ENCODE data around the gene HNRNPUL2. TPM values are rescaled to one million over a fixed set of nuclear protein-coding genes. Genes with fewer than 3 reads are reported as not detected.

Gene HNRNPUL2
- total RNA-seq, 1 experiment from 2014 or later = 43.5 TPM

DNA sequence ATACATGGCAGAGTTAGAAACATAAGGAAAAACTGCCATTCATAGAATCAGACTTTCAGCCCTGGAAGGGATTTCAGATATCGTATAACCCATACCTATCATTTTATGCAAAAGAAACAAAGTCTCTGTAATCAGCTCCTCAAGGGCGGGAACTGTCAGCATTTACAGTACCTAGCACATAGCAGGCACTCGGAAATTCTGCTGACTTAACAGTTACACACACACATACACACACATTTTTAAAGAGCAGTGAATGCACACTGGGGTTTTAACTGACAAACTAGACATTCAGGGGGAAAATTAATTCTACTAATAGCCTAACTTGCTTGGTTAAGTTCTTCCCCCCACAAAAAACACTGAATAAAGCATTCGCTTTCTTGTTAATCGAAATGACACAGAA, 11.1 kb downstream of the HNRNPUL2 start:
- TF ChIP-seq, protein P1, sequence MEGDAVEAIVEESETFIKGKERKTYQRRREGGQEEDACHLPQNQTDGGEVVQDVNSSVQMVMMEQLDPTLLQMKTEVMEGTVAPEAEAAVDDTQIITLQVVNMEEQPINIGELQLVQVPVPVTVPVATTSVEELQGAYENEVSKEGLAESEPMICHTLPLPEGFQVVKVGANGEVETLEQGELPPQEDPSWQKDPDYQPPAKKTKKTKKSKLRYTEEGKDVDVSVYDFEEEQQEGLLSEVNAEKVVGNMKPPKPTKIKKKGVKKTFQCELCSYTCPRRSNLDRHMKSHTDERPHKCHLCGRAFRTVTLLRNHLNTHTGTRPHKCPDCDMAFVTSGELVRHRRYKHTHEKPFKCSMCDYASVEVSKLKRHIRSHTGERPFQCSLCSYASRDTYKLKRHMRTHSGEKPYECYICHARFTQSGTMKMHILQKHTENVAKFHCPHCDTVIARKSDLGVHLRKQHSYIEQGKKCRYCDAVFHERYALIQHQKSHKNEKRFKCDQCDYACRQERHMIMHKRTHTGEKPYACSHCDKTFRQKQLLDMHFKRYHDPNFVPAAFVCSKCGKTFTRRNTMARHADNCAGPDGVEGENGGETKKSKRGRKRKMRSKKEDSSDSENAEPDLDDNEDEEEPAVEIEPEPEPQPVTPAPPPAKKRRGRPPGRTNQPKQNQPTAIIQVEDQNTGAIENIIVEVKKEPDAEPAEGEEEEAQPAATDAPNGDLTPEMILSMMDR (conservative IDR thresholded peaks at IDR 0.05) = no peak
- H3K4me1 ChIP-seq (ENCODE audit: insufficient read depth, low read length) = no peaks in the 10 kb centered on the region
- no peak overlapping the region for H4K8ac ChIP-seq (replicated peaks; ENCODE audit: insufficient read length, low read depth, low read length)
- no peak overlapping the region for H4K5ac ChIP-seq (ENCODE audit: insufficient read length, low read depth, low read length)
- no peaks in the 10 kb centered on the region for H4K20me1 ChIP-seq (ENCODE audit: control insufficient read depth, insufficient read depth, insufficient read length)
- no peak overlapping the region for H2BK5ac ChIP-seq (ENCODE audit: insufficient read length, low read length)
- Mint-ChIP-seq H3K4me3 (no peak overlapping the region), H3K36me3 (ENCODE audit: insufficient read depth in 1 of 3, low read depth in 3 of 3) (peaks cover 57 to 94% (median 93%) of the 10 kb centered on the region in 3 experiments; a peak in 6 of 7 replicates), H3K27me3 (ENCODE audit: low read depth) (no peaks in the 10 kb centered on the region), H3K9me3 (no peaks in the 10 kb centered on the region), H3K27ac (peak overlapping the region in 2 of 3 experiments; percentile 11 to 78; a peak in 2 of 7 replicates), H3K4me1 (peaks cover 8 to 33% of the 10 kb centered on the region in 2 experiments; a peak in 3 of 4 replicates)
- no CpG with 5 or more reads among the region's 5 CpGs for WGBS (ENCODE audit: extremely low coverage, insufficient read length, low lambda C conversion rate)
- no peak overlapping the region for H3T11ph ChIP-seq (ENCODE audit: low read length)
- H3K23ac ChIP-seq (ENCODE audit: insufficient read length, low read depth, low read length) = no peak overlapping the region
- no peaks in the 10 kb centered on the region for H3K27me3 ChIP-seq (ENCODE audit: insufficient read depth, low read length)
- no peaks in the 10 kb centered on the region for H3K79me2 ChIP-seq (ENCODE audit: insufficient read depth, low read length)
- no peak overlapping the region for H3K14ac ChIP-seq (ENCODE audit: insufficient read depth, low read length)
- H3K23me2 ChIP-seq (ENCODE audit: insufficient read length, low read depth, low read length, poor library complexity, severe bottlenecking) = no peaks in the 10 kb centered on the region
- H3K79me1 ChIP-seq (ENCODE audit: insufficient read depth, low read depth, low read length, poor library complexity, severe bottlenecking) = peaks cover 2% of the 10 kb centered on the region
- no peaks in the 10 kb centered on the region for H3K9me3 ChIP-seq (ENCODE audit: control insufficient read depth, low read depth, low read length)
- no peak overlapping the region for H2BK120ac ChIP-seq (ENCODE audit: low read depth, low read length, poor library complexity, severe bottlenecking)
- no peak overlapping the region for H4K91ac ChIP-seq (ENCODE audit: insufficient read length, low read depth, low read length)
- no peak overlapping the region for H3K27ac ChIP-seq (ENCODE audit: insufficient read length, low read depth, low read length)
- H2AK5ac ChIP-seq (ENCODE audit: insufficient read length, low read length) = no peak overlapping the region
- H2BK20ac ChIP-seq (ENCODE audit: low read depth, low read length, poor library complexity, severe bottlenecking) = no peak overlapping the region
- H2AFZ ChIP-seq (ENCODE audit: low read length) = no peak overlapping the region
- H3K9ac ChIP-seq (ENCODE audit: extremely low read depth, insufficient read length, low read length) = no peak overlapping the region
- H2BK12ac ChIP-seq (ENCODE audit: insufficient read length, low read depth, low read length) = no peak overlapping the region
- H3K56ac ChIP-seq (ENCODE audit: insufficient read length, low read depth, low read length) = no peak overlapping the region
- no peak overlapping the region for H3K4me2 ChIP-seq (ENCODE audit: insufficient read depth, insufficient read length, low read length)
- no peak for DNase-seq
- no peak overlapping the region for H3K18ac ChIP-seq (ENCODE audit: insufficient read length, low read depth, low read length)
- no peak overlapping the region for H2BK15ac ChIP-seq (ENCODE audit: low read depth, low read length)
- no peak overlapping the region for H3K4ac ChIP-seq (ENCODE audit: low read depth, low read length)

Measured in H9 (cell line).